GM12801 (cell line): ENCODE data around the gene MDP1.

Experiments used
- TF ChIP-seq, protein P1 (sequence below): IDR thresholded peaks from one replicate; pipeline ENCODE4 v1.5.1; 2011; ENCODE audit warnings: control low read depth; ENCODE audit not compliant: insufficient read length; ENCODE audit errors: extremely low read depth

The MDP1 gene

DNA sequence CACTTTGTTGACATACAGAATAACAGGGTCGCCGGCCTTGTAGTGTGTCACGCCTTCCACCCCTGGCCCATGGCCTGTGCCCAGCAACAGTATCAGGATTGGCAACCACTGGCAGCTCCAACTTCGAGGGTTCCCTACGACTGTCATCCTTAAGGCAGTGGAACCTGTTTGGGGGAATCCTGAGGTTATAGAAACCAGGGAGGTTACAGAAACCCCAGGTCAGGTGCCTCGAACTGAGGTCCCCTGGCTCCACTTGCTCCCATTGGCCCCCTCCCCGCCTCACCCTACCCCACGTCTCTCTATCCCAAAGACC, 21.0 kb downstream of the MDP1 start:
- TF ChIP-seq, protein P1, sequence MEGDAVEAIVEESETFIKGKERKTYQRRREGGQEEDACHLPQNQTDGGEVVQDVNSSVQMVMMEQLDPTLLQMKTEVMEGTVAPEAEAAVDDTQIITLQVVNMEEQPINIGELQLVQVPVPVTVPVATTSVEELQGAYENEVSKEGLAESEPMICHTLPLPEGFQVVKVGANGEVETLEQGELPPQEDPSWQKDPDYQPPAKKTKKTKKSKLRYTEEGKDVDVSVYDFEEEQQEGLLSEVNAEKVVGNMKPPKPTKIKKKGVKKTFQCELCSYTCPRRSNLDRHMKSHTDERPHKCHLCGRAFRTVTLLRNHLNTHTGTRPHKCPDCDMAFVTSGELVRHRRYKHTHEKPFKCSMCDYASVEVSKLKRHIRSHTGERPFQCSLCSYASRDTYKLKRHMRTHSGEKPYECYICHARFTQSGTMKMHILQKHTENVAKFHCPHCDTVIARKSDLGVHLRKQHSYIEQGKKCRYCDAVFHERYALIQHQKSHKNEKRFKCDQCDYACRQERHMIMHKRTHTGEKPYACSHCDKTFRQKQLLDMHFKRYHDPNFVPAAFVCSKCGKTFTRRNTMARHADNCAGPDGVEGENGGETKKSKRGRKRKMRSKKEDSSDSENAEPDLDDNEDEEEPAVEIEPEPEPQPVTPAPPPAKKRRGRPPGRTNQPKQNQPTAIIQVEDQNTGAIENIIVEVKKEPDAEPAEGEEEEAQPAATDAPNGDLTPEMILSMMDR, result no peak

DNA sequence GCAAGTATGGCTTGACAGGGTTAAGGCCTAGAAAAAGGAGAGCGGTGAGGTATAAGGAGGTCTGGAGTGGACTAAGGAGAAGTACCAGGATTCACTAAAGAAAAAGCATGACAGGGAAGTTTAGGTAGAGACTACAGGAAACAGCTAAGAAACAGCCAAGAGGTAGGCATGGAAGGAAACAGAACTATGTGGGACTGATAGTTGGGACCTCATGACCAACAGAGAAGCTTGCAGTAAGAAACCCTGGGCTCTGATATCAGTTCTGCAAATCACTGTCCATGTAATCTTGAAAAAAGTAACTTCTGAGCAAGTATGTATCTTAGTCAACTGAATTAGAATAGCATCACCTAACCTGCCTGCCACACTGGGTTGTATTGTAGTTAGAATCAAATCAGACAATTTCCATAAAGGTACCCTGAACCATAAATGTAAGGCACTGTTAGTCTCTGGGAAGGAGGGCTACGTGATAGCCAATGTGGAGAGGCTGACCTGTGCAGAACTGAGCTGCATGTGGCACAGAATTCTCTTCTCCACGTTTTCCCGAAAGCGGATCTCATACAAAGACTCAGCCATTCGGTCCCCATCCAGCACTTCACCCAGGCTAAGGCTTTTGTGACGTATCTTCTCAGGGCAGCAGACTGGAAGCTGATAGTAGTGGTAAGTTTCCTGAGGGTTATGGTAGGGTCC, 21.5 kb downstream of the MDP1 start:
- TF ChIP-seq, protein P1, result no peak

DNA sequence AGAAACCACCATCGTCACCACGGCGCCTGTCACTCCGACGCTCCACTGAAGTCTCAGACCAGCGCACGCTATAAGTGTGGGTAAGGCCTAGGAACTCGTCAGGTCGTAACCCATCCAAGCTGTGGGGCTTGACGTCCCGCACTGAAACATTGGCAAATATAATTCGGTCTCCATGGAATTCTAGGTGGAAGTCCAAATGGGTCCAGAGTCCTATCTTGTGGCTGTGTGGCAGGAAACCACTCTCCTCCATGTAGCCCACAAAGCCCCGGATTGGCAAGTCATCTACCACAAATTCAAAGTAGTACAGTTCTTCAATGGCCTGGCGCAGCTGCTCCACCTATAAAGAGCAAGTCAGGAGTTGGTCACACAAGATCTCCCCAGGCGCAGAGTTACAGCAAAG, 22.9 kb downstream of the MDP1 start:
- TF ChIP-seq, protein P1, result no peak

DNA sequence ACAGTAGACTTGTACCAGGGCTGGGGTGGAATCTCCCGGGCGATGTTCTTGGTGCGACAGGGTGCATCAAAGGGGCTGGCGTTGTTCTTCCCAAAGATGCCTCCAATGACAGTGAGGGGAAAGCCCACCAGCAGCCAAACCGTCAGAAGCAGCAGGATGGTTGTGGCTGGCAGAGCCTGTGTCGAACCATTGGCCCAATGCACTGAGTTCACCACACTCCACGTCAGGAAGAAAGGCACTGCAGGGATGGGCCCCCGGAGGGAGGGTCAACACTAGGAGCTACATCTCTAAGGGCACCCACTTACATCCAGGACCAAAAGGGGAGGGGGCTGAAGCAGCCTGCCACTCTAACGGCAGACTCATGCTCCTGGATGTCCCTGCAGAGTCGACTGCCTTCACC, 25.4 kb downstream of the MDP1 start:
- TF ChIP-seq, protein P1, result no peak

DNA sequence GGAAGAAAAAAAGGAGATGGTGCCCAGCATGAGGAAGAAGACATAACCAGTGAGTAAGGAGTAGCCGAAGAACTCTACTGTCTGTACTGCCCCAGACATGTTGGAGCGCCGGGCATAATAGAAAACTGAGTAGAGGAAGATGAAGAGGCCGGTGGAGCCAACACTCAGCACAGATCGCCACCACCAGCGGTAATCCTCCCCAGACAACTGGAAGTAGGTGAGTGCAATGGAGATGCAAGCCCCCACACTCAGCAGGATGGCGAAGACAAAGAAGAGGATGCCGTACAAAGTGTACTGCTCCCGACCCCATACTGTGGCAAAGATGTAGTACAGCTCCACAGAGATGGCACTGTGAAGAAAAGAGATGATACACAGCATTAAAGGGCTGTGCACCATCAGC, 26.4 kb downstream of the MDP1 start:
- TF ChIP-seq, protein P1, result no peak

DNA sequence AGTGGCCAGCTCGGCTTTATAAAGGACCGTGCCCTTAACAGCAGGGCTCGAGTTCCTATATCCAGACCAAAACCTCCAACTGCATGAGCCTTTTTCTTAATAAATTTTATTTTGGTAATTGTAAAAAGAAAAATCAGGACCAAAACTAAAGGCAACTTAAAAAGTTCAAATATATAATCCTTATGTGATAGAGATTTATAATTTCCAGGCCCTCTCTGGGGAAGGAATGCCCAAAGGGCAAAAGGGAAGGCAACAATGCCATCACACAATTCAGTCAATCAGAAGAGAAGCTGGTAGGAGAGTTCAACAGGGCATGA, 26.8 kb downstream of the MDP1 start:
- TF ChIP-seq, protein P1, result no peak

DNA sequence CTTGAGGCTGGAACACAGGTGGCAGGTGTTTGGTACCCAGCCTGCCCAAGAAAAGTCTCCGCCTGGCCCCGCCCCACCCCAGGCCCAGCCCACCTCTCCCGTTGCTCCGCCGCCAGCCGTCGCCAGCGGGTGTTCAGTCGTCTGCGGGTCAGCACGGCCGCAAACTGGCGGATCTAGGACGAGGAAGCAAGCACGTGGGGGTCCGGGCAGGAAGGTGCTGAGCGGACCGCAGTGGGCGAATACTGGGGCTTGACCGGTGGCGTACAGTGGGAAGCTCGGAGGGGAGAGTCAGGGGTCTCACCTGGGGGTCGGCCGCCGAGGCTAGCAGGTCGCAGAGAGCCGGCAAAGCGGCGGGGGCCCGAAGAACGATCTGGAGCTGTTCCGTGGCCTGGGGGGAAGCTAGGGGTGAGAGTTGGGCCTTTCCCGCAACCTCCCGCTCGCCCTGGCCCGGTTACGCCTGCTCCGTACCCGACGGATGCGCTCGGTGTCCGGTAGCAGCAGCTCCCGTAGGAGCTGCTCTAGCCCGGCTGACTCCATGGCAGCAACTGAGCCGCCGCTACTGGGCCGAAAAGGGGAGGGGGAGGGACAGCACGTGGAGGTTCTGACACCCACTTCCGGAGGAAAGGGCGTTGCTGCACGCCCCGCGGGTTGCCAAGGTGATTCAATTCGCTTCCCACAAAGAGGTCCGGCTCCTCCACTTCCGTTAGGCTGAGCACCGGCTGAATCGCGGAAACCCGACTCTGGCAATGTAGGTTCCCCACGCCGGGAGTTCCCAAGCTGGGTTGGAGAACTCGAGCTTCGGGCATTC, 27.4 kb downstream of the MDP1 start, which contains the start of gene IPO4:
TSS of gene IPO4 (minus strand) at position 566 of the 808 bp plus-strand sequence. CDS start at position 537, 29 bp downstream.
- TF ChIP-seq, protein P1, result no peak
